ENCODE data around the gene MSI2.

MSI2 gene

DNA sequence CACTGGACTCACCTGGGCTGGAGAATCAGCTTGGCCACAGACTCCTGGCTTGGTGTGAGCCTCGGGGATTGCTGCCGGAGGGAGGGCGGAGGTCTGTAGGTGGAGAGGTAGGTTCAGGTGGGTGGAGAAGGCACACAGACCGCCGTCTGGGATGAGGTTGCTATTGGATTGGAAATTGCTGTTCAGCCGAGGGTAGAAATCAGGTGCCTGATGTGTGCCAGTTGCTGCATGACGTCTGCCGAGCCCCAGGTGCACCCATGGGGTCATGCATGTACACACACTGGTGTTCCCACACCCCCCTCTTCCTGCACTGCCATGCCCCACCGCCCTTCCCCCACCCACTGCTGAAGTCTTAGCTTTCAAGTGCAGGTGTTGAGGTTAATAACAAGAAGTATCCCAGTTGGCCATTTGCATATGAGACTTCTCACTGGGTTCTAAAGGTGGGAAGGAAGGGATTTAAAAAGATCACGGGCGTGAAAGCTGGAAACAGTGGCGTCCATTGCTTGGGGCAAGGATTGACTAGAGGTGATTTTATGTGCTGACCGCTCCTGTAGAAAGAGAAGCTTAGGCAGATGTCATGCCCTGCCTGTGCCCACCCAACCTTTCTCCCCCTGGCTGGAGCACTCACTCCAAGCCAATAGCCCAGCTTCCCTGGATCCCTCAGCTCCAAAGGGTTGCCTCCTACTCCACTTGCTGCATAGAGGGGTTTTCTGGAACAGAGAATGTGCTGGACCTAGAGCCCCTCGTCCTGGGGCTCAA, 295.2 kb downstream of the MSI2 start:
- TF ChIP-seq EP300 (IDR thresholded peaks at IDR 0.05; ENCODE audit: borderline replicate concordance) (no peak), ZBTB7A (IDR thresholded peaks at IDR 0.05; ENCODE audit: low read depth) (no peak), CEBPB (IDR thresholded peaks at IDR 0.05) (no peak), YY1 (IDR thresholded peaks at IDR 0.05; ENCODE audit: low read depth) (no peak), TAF1 (IDR thresholded peaks at IDR 0.05; ENCODE audit: low read depth) (no peak), CREB1 (IDR thresholded peaks at IDR 0.05; ENCODE audit: low read depth) (no peak), FOXM1 (IDR thresholded peaks at IDR 0.05; ENCODE audit: borderline replicate concordance, low read depth) (no peak), EGR1 (IDR thresholded peaks at IDR 0.05) (no peak), TCF12 (IDR thresholded peaks at IDR 0.05; ENCODE audit: low read depth) (no peak), TEAD4 (IDR thresholded peaks at IDR 0.05) (no peak), NFIC (IDR thresholded peaks at IDR 0.05) (no peak), RAD21 (IDR thresholded peaks at IDR 0.05; ENCODE audit: low read depth) (no peak)
- TF ChIP-seq, protein P1, sequence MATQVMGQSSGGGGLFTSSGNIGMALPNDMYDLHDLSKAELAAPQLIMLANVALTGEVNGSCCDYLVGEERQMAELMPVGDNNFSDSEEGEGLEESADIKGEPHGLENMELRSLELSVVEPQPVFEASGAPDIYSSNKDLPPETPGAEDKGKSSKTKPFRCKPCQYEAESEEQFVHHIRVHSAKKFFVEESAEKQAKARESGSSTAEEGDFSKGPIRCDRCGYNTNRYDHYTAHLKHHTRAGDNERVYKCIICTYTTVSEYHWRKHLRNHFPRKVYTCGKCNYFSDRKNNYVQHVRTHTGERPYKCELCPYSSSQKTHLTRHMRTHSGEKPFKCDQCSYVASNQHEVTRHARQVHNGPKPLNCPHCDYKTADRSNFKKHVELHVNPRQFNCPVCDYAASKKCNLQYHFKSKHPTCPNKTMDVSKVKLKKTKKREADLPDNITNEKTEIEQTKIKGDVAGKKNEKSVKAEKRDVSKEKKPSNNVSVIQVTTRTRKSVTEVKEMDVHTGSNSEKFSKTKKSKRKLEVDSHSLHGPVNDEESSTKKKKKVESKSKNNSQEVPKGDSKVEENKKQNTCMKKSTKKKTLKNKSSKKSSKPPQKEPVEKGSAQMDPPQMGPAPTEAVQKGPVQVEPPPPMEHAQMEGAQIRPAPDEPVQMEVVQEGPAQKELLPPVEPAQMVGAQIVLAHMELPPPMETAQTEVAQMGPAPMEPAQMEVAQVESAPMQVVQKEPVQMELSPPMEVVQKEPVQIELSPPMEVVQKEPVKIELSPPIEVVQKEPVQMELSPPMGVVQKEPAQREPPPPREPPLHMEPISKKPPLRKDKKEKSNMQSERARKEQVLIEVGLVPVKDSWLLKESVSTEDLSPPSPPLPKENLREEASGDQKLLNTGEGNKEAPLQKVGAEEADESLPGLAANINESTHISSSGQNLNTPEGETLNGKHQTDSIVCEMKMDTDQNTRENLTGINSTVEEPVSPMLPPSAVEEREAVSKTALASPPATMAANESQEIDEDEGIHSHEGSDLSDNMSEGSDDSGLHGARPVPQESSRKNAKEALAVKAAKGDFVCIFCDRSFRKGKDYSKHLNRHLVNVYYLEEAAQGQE (IDR thresholded peaks at IDR 0.05; ENCODE audit: low read depth) = no peak
- TF ChIP-seq, protein P2, sequence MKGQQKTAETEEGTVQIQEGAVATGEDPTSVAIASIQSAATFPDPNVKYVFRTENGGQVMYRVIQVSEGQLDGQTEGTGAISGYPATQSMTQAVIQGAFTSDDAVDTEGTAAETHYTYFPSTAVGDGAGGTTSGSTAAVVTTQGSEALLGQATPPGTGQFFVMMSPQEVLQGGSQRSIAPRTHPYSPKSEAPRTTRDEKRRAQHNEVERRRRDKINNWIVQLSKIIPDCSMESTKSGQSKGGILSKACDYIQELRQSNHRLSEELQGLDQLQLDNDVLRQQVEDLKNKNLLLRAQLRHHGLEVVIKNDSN (IDR thresholded peaks at IDR 0.05) = no peak
- TF ChIP-seq, protein P3, sequence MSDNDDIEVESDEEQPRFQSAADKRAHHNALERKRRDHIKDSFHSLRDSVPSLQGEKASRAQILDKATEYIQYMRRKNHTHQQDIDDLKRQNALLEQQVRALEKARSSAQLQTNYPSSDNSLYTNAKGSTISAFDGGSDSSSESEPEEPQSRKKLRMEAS (IDR thresholded peaks at IDR 0.05) = no peak

DNA sequence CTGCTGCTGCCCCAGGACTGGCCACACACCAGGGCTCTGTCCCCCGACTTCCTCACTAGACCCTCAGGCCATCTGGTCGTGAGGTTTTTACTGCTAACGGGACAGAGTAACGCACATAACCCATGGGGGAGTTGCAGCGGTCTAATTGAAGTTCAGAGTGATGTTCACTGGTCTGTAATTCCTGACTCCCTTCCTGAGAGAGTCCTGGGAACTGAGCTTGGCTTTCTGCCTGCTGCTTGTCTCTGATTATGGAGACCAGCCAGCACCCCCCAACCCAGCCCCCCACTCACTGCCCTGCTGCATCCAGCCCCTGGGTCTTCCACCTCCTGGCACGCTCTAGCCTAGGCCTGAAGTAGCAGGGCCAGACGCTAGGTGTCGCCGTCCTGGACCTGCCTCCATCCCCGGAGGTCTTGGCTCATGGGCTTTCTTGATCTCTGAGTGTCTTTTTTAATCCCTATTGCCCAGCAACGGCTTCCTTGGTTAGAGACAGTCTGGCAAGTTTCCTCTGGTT, 295.8 kb downstream of the MSI2 start:
- no peak for TF ChIP-seq YY1 (IDR thresholded peaks at IDR 0.05; ENCODE audit: low read depth)
- TF ChIP-seq, protein P1 (IDR thresholded peaks at IDR 0.05; ENCODE audit: low read depth) = no peak
- TF ChIP-seq, protein P2 (IDR thresholded peaks at IDR 0.05) = no peak
- no peak for TF ChIP-seq CEBPB (IDR thresholded peaks at IDR 0.05)
- no peak for TF ChIP-seq TCF12 (IDR thresholded peaks at IDR 0.05; ENCODE audit: low read depth)
- no peak for TF ChIP-seq RAD21 (IDR thresholded peaks at IDR 0.05; ENCODE audit: low read depth)
- TF ChIP-seq TAF1 (IDR thresholded peaks at IDR 0.05; ENCODE audit: low read depth) = no peak
- TF ChIP-seq ZBTB7A (IDR thresholded peaks at IDR 0.05; ENCODE audit: low read depth) = no peak
- TF ChIP-seq, protein P3 (IDR thresholded peaks at IDR 0.05) = no peak
- TF ChIP-seq FOXM1 (IDR thresholded peaks at IDR 0.05; ENCODE audit: borderline replicate concordance, low read depth) = no peak
- TF ChIP-seq CREB1 (IDR thresholded peaks at IDR 0.05; ENCODE audit: low read depth) = no peak
- no peak for TF ChIP-seq EP300 (IDR thresholded peaks at IDR 0.05; ENCODE audit: borderline replicate concordance)
- no peak for TF ChIP-seq NFIC (IDR thresholded peaks at IDR 0.05)
- TF ChIP-seq TEAD4 (IDR thresholded peaks at IDR 0.05) = no peak
- TF ChIP-seq EGR1 (IDR thresholded peaks at IDR 0.05) = no peak

DNA sequence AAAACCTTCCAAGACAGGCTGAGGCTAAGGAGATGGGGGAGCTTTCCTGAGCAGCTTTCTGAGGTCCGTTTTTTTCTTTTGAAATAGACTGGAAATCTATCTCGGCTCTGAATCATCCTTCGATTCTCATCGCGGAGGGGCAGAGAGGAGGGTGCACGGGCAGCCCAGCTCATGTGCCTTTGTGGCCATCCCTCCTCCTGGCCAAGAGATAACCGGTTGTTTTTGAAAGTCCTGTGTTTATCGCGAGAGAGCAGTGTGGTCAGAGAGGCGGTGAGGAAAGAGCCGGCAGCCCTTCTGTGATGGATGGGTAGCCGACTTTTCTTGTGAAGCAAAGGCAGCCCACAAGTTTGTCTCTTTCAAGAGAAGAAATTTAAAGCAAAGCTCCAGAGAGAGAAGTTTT, 297.2 kb downstream of the MSI2 start:
- TF ChIP-seq, protein P3 (IDR thresholded peaks at IDR 0.05) = no peak
- TF ChIP-seq NFIC (IDR thresholded peaks at IDR 0.05) = no peak
- no peak for TF ChIP-seq EGR1 (IDR thresholded peaks at IDR 0.05)
- TF ChIP-seq, protein P2 (IDR thresholded peaks at IDR 0.05) = no peak
- no peak for TF ChIP-seq EP300 (IDR thresholded peaks at IDR 0.05; ENCODE audit: borderline replicate concordance)
- no peak for TF ChIP-seq FOXM1 (IDR thresholded peaks at IDR 0.05; ENCODE audit: borderline replicate concordance, low read depth)
- TF ChIP-seq ZBTB7A (IDR thresholded peaks at IDR 0.05; ENCODE audit: low read depth) = no peak
- TF ChIP-seq TCF12 (IDR thresholded peaks at IDR 0.05; ENCODE audit: low read depth) = no peak
- TF ChIP-seq CREB1 (IDR thresholded peaks at IDR 0.05; ENCODE audit: low read depth) = no peak
- TF ChIP-seq YY1 (IDR thresholded peaks at IDR 0.05; ENCODE audit: low read depth) = no peak
- TF ChIP-seq TEAD4 (IDR thresholded peaks at IDR 0.05) = no peak
- no peak for TF ChIP-seq CEBPB (IDR thresholded peaks at IDR 0.05)
- TF ChIP-seq, protein P1 (IDR thresholded peaks at IDR 0.05; ENCODE audit: low read depth) = no peak
- TF ChIP-seq RAD21 (IDR thresholded peaks at IDR 0.05; ENCODE audit: low read depth) = no peak
- TF ChIP-seq TAF1 (IDR thresholded peaks at IDR 0.05; ENCODE audit: low read depth) = no peak

Data from Ishikawa (cell line).